Stimulated activated naive B cell treated with anti-CD40 and anti-IgM and Interleukin-4, amounts not matched to agents 10 μg/mL and 1 μg/mL and 100 μg/mL, for 72 hours (primary cell): ENCODE measurements around the gene COL6A2.

Source experiments
- ATAC-seq, 2 donors: fragments of 150-1000 bp; cut with Tn5 transposase; replicated peaks; 2 replicates each; pipeline ENCODE4 v1.10.0; 2021; ENCODE audit warnings: moderate library complexity in 1 of 2
- DNase-seq: peaks from one replicate; pipeline ENCODE4 v3.0.0; 2021
- H3K27ac Mint-ChIP-seq: one replicate; pipeline ENCODE4 v1.8.0; 2022; ENCODE audit warnings: mild to moderate bottlenecking, mixed read lengths
- H3K27me3 Mint-ChIP-seq, 2 donors: one replicate each; pipeline ENCODE4 v1.8.0; 2022; ENCODE audit warnings: mixed read lengths in 2 of 2
- H3K36me3 Mint-ChIP-seq, 2 donors: one replicate each; pipeline ENCODE4 v1.8.0; 2022; ENCODE audit warnings: mixed read lengths in 2 of 2, mild to moderate bottlenecking in 1 of 2
- H3K4me1 Mint-ChIP-seq, 2 donors: one replicate each; pipeline ENCODE4 v1.8.0; 2022; ENCODE audit warnings: mixed read lengths in 2 of 2, mild to moderate bottlenecking in 1 of 2
- H3K4me3 Mint-ChIP-seq, 2 donors: one replicate each; pipeline ENCODE4 v1.8.0; 2022; ENCODE audit warnings: mild to moderate bottlenecking in 2 of 2, mixed read lengths in 2 of 2, moderate library complexity in 1 of 2
- H3K9me3 Mint-ChIP-seq, 2 donors: one replicate each; pipeline ENCODE4 v1.8.0; 2022; ENCODE audit warnings: mixed read lengths in 2 of 2, mild to moderate bottlenecking in 1 of 2

The COL6A2 gene

GRCh38 chr21:46115441-46116188, 17.7 kb downstream of the COL6A2 start:
- DNase-seq, result no peak
- Mint-ChIP-seq H3K36me3 (no peaks in the 10 kb centered on the region), H3K27me3 (no peaks in the 10 kb centered on the region), H3K9me3 (no peaks in the 10 kb centered on the region), H3K4me3 (no peak overlapping the region), H3K4me1 (no peaks in the 10 kb centered on the region), H3K27ac (no peak overlapping the region)
- ATAC-seq, result no peak

GRCh38 chr21:46116189-46116775, 18.4 kb downstream of the COL6A2 start:
- ATAC-seq, result no peak
- no peaks in the 10 kb centered on the region for H3K27me3 Mint-ChIP-seq
- no peaks in the 10 kb centered on the region for H3K4me1 Mint-ChIP-seq
- no peak for DNase-seq
- no peaks in the 10 kb centered on the region for H3K9me3 Mint-ChIP-seq
- no peak overlapping the region for H3K27ac Mint-ChIP-seq
- no peak overlapping the region for H3K4me3 Mint-ChIP-seq
- no peaks in the 10 kb centered on the region for H3K36me3 Mint-ChIP-seq

- no peak overlapping the region for H3K27ac Mint-ChIP-seq
- no peak for DNase-seq
- H3K36me3 Mint-ChIP-seq, result no peaks in the 10 kb centered on the region
- no peaks in the 10 kb centered on the region for H3K9me3 Mint-ChIP-seq
- no peak for ATAC-seq
- H3K27me3 Mint-ChIP-seq, result peaks cover 0 to under 1% of the 10 kb centered on the region in 2 donors
- no peaks in the 10 kb centered on the region for H3K4me1 Mint-ChIP-seq
- H3K4me3 Mint-ChIP-seq, result no peak overlapping the region
Observed at GRCh38 chr21:46116776-46117585, 19.1 kb downstream of the COL6A2 start.

- no peak overlapping the region for H3K27ac Mint-ChIP-seq
- peaks cover 0 to 3% of the 10 kb centered on the region in 2 donors for H3K27me3 Mint-ChIP-seq
Observed at GRCh38 chr21:46117586-46118315, 19.8 kb downstream of the COL6A2 start.

GRCh38 chr21:46118316-46119143, 20.6 kb downstream of the COL6A2 start:
- Mint-ChIP-seq H3K27ac (no peak overlapping the region), H3K9me3 (peaks cover 2 to 4% of the 10 kb centered on the region in 2 donors), H3K36me3 (no peaks in the 10 kb centered on the region), H3K27me3 (peaks cover 0 to 7% of the 10 kb centered on the region in 2 donors), H3K4me3 (no peak overlapping the region), H3K4me1 (no peaks in the 10 kb centered on the region)
- ATAC-seq (no peak), DNase-seq (no peak)

More at GRCh38 chr21:46117586-46118315, 19.8 kb downstream of the COL6A2 start:
- H3K4me1 Mint-ChIP-seq, result no peaks in the 10 kb centered on the region
- no peak overlapping the region for H3K4me3 Mint-ChIP-seq
- ATAC-seq (no peak), DNase-seq (no peak)
- no peaks in the 10 kb centered on the region for H3K36me3 Mint-ChIP-seq
- H3K9me3 Mint-ChIP-seq, result no peaks in the 10 kb centered on the region

GRCh38 chr21:46119144-46119636, 21.3 kb downstream of the COL6A2 start:
- Mint-ChIP-seq H3K4me3 (no peak overlapping the region), H3K36me3 (no peaks in the 10 kb centered on the region), H3K27ac (no peak overlapping the region), H3K9me3 (peaks cover 5 to 9% of the 10 kb centered on the region in 2 donors), H3K27me3 (peaks cover 0 to 11% of the 10 kb centered on the region in 2 donors), H3K4me1 (no peaks in the 10 kb centered on the region)
- no peak for DNase-seq
- ATAC-seq, result no peak

GRCh38 chr21:46119637-46120271, 21.8 kb downstream of the COL6A2 start:
- no peak for DNase-seq
- no peaks in the 10 kb centered on the region for H3K4me1 Mint-ChIP-seq
- no peak overlapping the region for H3K4me3 Mint-ChIP-seq
- no peaks in the 10 kb centered on the region for H3K36me3 Mint-ChIP-seq
- H3K9me3 Mint-ChIP-seq, result peaks cover 6 to 9% of the 10 kb centered on the region in 2 donors
- H3K27ac Mint-ChIP-seq, result no peak overlapping the region
- peaks cover 0 to 11% of the 10 kb centered on the region in 2 donors for H3K27me3 Mint-ChIP-seq
- no peak for ATAC-seq

GRCh38 chr21:46120301-46121285, 22.7 kb downstream of the COL6A2 start:
- Mint-ChIP-seq H3K27me3 (peaks cover 0 to 11% of the 10 kb centered on the region in 2 donors), H3K9me3 (peaks cover 6 to 9% of the 10 kb centered on the region in 2 donors), H3K27ac (no peak overlapping the region), H3K4me3 (no peak overlapping the region), H3K36me3 (no peaks in the 10 kb centered on the region), H3K4me1 (no peaks in the 10 kb centered on the region)
- no peak for ATAC-seq
- DNase-seq, result no peak

GRCh38 chr21:46121286-46122221, 23.6 kb downstream of the COL6A2 start:
- DNase-seq (no peak), ATAC-seq (no peak)
- no peaks in the 10 kb centered on the region for H3K4me1 Mint-ChIP-seq
- no peak overlapping the region for H3K4me3 Mint-ChIP-seq
- peaks cover 6 to 9% of the 10 kb centered on the region in 2 donors for H3K9me3 Mint-ChIP-seq
- H3K27ac Mint-ChIP-seq, result no peak overlapping the region
- no peaks in the 10 kb centered on the region for H3K36me3 Mint-ChIP-seq
- H3K27me3 Mint-ChIP-seq, result peaks cover 0 to 11% of the 10 kb centered on the region in 2 donors

GRCh38 chr21:46122237-46122671, 24.3 kb downstream of the COL6A2 start:
- H3K9me3 Mint-ChIP-seq, result peaks cover 6 to 9% of the 10 kb centered on the region in 2 donors
- H3K36me3 Mint-ChIP-seq, result no peaks in the 10 kb centered on the region
- no peak overlapping the region for H3K27ac Mint-ChIP-seq
- ATAC-seq, result no peak
- DNase-seq, result no peak
- no peak overlapping the region for H3K4me3 Mint-ChIP-seq
- peaks cover 0 to 11% of the 10 kb centered on the region in 2 donors for H3K27me3 Mint-ChIP-seq
- no peaks in the 10 kb centered on the region for H3K4me1 Mint-ChIP-seq
